SK-N-SH treated with all-trans-retinoic acid at 6 μM for 48 hours (cell line): ENCODE results near the gene CYP1B1.

Source experiments
- ESRRG ChIP-seq: fragments of 250-450 bp; sonication (Bioruptor Pico); IDR thresholded peaks from 2 replicates; pipeline ENCODE4 v1.6.1; 2021; ENCODE audit warnings: mild to moderate bottlenecking
- PATZ1 ChIP-seq: fragments of 250-450 bp; sonication (Bioruptor Pico); IDR thresholded peaks from 2 replicates; pipeline ENCODE4 v1.8.0; 2020; ENCODE audit warnings: mild to moderate bottlenecking, moderate library complexity, borderline replicate concordance
- PPARA ChIP-seq: fragments of 250-450 bp; sonication (Bioruptor Pico); IDR thresholded peaks from 2 replicates; pipeline ENCODE4 v1.5.0; 2020; ENCODE audit warnings: mild to moderate bottlenecking, borderline replicate concordance
- SNAI2 ChIP-seq: fragments of 250-450 bp; sonication (Bioruptor Pico); IDR thresholded peaks from 2 replicates; pipeline ENCODE4 v1.5.0; 2020; ENCODE audit warnings: mild to moderate bottlenecking, moderate library complexity
- TOX ChIP-seq: fragments of 250-450 bp; sonication (Bioruptor Pico); IDR thresholded peaks from 2 replicates; pipeline ENCODE4 v1.8.0; 2021; ENCODE audit warnings: mild to moderate bottlenecking, moderate library complexity, borderline replicate concordance
- ZC3H10 ChIP-seq: fragments of 250-450 bp; sonication (Bioruptor Pico); IDR thresholded peaks from 2 replicates; pipeline ENCODE4 v1.5.1; 2021; ENCODE audit warnings: mild to moderate bottlenecking, moderate library complexity
- ZFP3 ChIP-seq: fragments of 250-450 bp; sonication (Bioruptor Pico); IDR thresholded peaks from 2 replicates; pipeline ENCODE4 v1.5.0; 2020; ENCODE audit warnings: mild to moderate bottlenecking, moderate library complexity
- ZFP30 ChIP-seq: fragments of 450-650 bp; formaldehyde crosslinking; IDR thresholded peaks from 2 replicates; pipeline ENCODE4 v1.5.0; 2022; ENCODE audit warnings: mild to moderate bottlenecking, moderate library complexity
- ZNF8 ChIP-seq: fragments of 450-650 bp; formaldehyde crosslinking; IDR thresholded peaks from 2 replicates; pipeline ENCODE4 v1.5.0; 2020; ENCODE audit warnings: mild to moderate bottlenecking, moderate library complexity

DNA sequence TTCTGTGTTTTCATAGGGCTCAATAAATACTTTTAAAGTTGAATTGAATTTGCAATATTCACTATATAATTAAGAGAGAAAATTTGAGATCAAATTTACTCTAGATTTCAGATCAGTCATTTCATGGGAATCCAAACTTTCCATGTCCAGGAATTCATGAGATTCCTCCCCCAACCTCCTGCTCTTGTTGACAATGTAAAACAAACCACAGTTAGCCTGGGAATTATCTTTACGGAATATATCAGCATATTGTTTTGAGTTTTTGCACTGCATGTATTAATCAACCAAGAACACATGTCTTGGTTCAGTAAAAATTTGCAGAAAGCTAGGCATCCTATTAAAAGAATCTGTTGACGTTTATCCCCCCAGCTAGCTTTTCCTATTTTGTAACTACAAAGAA, 42.3 kb downstream of the CYP1B1 start:
- TF ChIP-seq ZFP30 (CRISPR knock-in tag) (no peak), ESRRG (CRISPR knock-in tag) (no peak), ZNF8 (CRISPR knock-in tag) (no peak), PATZ1 (CRISPR knock-in tag) (no peak), ZFP3 (CRISPR knock-in tag) (no peak), SNAI2 (CRISPR knock-in tag) (no peak), TOX (no peak), PPARA (CRISPR knock-in tag) (no peak), ZC3H10 (CRISPR knock-in tag) (no peak)
